GM19035 (cell line): ENCODE data around the gene TCEAL9.
"Not testable (repeated sequence)": the region's sequence is repeated elsewhere in the genome, so short reads cannot be mapped to it uniquely, and the experiment has no call there.

ENCODE experiments used
- ATAC-seq: cut with Tn5 transposase; IDR thresholded peaks from one replicate; pipeline ENCODE4 v1.9.1; 2021; ENCODE audit not compliant: unreplicated experiment

The TCEAL9 gene

GRCh38 chrX:103356130-103356798 lies at the start of gene TCEAL9:
Gene TCEAL9, plus strand, starts transcription at chrX:103356506. Its CDS starts 1,179 bp downstream, at chrX:103357685.
- no peak for ATAC-seq

GRCh38 chrX:103309860-103310554 lies 46.3 kb upstream of the TCEAL9 start:
- peak; percentile 8 for ATAC-seq

DNA sequence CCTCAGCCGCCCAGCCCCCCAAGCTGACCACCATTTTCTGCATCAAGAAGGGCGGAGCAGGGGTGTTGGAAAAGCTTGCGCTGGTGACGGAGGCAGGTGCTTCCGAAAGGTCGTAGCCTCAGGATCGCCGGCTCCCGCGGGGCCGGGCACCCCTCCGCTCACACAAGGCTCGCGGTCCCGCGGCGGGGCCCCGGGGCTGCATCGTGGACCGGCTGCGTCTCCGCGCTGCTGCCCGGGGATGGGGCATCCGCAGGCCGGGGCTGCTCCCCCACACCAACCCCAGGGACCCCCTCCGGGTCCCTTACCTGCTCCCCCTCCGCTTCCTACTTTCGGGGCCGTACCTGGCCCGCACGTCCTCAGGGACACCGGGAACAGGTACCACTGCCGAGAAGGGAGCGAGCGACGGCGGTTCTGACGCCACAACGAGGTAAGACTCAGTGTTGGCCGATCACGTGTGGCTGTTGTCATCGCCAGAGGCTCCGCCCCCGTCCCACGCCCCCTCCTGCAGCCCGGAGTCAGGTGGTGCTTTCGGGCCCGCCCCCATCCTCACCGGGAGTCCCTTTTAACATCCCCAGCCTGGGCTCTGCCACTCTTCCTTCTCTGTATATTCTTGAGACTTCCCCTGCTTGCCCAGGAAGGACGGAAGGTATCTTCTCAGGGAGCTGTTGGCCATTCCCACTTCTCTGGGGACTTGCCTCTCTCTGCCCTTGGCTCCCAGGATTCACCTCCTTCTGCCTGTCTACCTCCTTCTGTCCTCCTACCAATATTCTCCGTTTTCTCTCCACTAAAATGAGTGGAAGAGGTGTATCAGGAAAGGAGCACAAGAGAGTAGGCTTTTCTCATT lies 45.5 kb upstream of the TCEAL9 start, which contains the start of gene BEX2:
BEX2 (minus strand) TSS at position 436 of the 844 bp plus-strand sequence. CDS start 1,014 bp downstream, outside the sequence.
- ATAC-seq = peak; percentile 99

DNA sequence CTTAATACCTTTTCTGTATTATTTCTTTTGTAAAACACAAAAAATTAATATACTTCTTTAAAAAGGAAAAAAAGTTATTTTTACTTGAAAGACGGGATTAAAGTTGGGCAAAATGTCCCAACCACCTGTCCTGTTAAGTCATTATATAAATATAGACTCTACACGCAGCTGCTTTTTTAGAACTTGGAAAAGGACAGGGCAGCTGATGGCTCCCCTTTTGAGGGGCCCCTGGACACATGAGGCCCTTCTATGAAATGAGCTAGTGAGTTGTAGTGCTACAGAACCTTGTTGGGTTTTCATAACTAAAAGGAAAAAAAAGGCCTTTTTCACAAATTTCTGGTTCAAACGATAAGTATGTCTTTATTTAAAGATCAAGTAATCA lies 44.9 kb upstream of the TCEAL9 start:
- ATAC-seq = no peak

DNA sequence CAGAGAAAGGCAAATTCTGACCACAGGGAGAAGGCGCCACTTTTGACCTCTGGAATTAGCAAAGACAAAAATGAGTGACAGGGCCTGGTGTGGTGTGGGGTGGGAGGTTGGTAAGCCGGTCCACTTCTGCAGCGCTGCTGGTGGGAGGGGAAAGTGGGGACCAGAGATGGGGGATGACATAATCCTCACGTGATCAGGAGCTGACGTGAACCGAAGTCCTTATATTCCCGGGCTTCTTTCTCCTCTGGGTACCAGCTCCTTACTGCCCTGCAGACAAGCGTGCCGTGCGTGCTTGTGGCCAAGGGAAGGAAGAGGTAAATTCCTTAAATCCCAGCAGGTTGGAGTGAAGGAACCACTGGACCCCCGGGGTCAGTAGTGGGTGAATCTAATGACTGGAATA lies 26.3 kb upstream of the TCEAL9 start, which contains the start of gene TCEAL7:
TCEAL7 (plus strand) TSS at position 249 of the 400 bp plus-strand sequence. CDS start 1,165 bp downstream, outside the sequence.
- no peak for ATAC-seq

GRCh38 chrX:103330681-103331288 lies 25.5 kb upstream of the TCEAL9 start:
- no peak for ATAC-seq

DNA sequence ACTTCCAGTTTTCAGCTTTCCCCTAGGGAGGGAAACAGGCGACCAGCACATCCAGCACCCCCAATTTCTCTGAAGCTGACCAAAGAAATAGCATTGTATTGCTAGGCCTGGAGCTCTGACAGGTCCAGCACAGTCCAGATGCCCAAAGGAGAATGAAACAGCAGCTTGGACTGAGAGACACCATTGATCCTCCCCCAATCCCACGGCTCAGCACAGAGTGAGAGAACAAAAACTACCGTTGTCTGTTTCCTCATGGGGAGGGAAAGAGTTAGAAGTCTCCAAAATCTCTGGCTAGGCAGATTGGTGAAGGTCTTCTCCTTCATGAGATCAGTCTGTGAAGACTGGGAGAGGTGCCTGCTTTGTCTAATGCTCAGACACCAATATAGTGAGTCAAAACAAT lies 17.6 kb upstream of the TCEAL9 start:
- no peak for ATAC-seq

GRCh38 chrX:103343105-103343504 lies 13.2 kb upstream of the TCEAL9 start:
- ATAC-seq = no peak

GRCh38 chrX:103344606-103345005 lies 11.7 kb upstream of the TCEAL9 start:
- ATAC-seq = no peak

- ATAC-seq = no peak
Observed at GRCh38 chrX:103347682-103348397, 8.5 kb upstream of the TCEAL9 start.

GRCh38 chrX:103356858-103357257 lies 552 bp downstream of the TCEAL9 start:
- ATAC-seq = no peak

GRCh38 chrX:103357871-103358270 lies 1.6 kb downstream of the TCEAL9 start:
- ATAC-seq = no peak

DNA sequence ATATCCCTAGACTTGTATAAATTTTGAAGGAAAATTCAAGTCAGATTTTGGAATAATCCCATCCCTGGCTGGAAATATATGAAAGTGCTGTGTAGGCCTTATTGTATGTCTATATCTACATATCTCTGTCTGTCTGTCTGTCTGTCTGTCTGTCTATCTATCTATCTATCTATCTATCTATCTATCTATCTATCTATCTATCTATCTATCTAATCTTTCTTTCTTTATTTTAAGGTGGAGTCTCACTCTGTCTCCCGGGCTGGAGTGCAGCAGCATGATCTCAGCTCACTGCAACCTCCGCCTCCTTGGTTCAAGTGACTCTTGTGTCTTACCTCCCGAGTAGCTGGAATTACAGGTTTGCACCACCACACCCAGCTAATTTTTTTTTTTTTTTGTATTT lies 3.3 kb downstream of the TCEAL9 start:
- not testable (repeated sequence) for ATAC-seq

DNA sequence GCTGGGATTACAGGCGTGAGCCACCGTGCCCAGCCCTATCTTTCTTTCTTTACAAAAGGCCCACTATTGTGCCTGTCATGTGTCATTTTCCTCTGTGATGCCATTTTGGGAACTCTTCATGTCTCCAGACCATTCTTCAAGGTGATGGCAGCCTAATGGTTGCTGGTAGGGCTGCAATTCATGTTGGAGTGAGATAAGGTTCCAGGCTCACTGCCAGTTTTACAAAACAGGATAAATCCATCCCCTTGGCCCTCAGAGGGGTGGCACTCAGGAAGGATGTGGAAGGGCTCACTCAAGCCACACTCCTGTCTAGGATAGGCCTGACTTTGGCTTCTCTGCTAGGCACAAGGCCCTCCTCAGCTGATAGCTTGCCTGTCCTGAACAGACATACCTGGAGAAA lies 3.8 kb downstream of the TCEAL9 start:
- no peak for ATAC-seq

DNA sequence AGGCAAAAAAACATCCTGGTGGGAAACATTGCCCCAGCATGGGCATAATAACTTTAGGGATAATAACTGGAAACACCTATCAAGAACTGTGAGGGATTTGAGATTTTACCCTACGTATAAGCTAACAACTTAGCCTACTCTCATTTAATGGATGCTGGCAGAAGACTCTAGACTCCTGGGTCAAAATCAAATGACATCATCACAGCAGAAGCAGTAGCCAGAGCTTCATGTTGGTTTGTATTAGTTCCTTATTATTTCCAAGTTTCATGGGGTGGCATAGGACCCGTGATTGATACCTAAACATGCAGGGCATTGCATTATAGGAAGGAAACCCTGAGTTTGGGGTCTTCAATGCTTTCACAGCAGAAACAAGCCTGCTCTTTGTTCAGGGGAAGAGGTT lies 4.6 kb downstream of the TCEAL9 start:
- ATAC-seq = no peak

GRCh38 chrX:103361798-103362197 lies 5.5 kb downstream of the TCEAL9 start:
- ATAC-seq = no peak

DNA sequence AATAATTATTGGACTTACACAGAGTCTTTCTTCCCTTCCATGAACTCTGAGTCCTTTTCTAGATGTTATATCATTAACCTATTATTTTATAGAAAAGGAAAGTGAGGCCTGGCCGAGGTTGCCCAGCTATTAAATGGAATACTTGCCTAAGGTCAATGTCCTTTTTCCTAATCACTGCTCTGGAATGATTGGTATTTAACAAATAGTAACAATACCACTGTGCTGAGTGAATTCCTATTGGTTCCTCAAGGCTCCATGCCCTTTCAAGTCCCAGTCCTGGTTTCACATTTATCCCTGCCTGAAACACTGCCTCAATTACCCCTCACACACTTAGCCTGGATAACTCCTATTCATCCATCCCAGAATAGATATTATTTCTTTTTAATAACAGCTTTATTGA lies 6.2 kb downstream of the TCEAL9 start:
- ATAC-seq = no peak

DNA sequence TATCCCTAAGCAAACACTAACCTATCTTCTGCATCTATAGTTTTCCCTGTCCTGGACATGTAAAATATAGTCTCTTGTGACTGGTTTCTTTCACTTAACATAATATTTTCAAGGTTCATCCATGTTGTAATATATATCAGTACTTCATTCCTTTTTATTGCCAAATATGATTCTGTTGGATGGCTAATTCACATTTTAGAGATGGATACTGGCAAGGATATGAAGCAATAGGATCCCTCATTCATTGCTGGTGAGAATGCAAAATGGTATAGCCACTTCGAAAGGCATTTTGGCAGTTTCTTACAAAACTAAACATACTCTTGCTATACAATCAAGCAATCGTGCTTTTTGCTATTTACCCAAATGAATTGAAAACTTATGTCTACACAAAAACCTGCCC lies 6.7 kb downstream of the TCEAL9 start:
- ATAC-seq = no peak

DNA sequence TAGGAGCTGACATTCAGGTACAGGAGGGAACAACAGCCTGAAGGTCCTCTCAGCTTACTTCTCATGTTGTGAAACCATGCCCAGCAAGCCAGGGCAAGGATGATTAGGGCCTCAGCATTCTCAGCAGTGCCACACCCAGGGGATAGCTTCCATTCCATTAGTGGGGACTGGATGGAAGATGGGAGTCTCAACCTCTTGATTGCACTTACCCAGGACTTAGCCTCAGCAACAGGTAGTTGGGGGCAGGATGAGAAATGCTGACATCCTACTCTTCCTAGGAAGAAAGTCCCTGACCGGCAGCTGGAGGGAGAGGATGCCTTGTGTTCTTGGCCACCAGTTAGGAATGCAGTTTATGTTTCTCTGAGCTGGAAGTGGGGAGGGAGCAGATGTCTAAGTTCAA lies 11.2 kb downstream of the TCEAL9 start:
- no peak for ATAC-seq

- ATAC-seq = no peak
Observed at GRCh38 chrX:103369479-103369878, 13.2 kb downstream of the TCEAL9 start.
